Activated T-helper 1 cell treated with anti-CD3 and anti-CD28 coated beads, Interleukin-12 subunit alpha, Interleukin-12 subunit beta, Interleukin-2, Interleukin-4 antibody, amounts not matched to agents 30 ng/mL and 10 ng/mL and 1 ng/mL, durations not matched to agents 14 hours and 24 hours and 36 hours (primary cell): ENCODE data around the gene CCHCR1. TPM values are rescaled to one million over a fixed set of nuclear protein-coding genes. Genes with fewer than 3 reads are reported as not detected.

Experiments used
- DNase-seq: peaks from one replicate; pipeline ENCODE4 v3.0.0; 2021; ENCODE audit warnings: low spot score
- H3K27ac Mint-ChIP-seq: one replicate; pipeline ENCODE4 v1.8.0; 2021; ENCODE audit warnings: mild to moderate bottlenecking, mixed read lengths
- H3K27me3 Mint-ChIP-seq: one replicate; pipeline ENCODE4 v1.8.0; 2022; ENCODE audit warnings: mild to moderate bottlenecking, moderate library complexity, mixed read lengths; ENCODE audit not compliant: insufficient read depth
- H3K36me3 Mint-ChIP-seq: one replicate; pipeline ENCODE4 v1.8.0; 2021; ENCODE audit warnings: low read depth, mixed read lengths
- H3K4me1 Mint-ChIP-seq: one replicate; pipeline ENCODE4 v1.8.0; 2021; ENCODE audit warnings: low read depth, mixed read lengths
- H3K4me3 Mint-ChIP-seq: one replicate; pipeline ENCODE4 v1.8.0; 2021; ENCODE audit warnings: mild to moderate bottlenecking, moderate library complexity, mixed read lengths
- H3K9me3 Mint-ChIP-seq: one replicate; pipeline ENCODE4 v1.8.0; 2021; ENCODE audit warnings: mixed read lengths
- intact Hi-C: fragments of 100-400 bp; cut with micrococcal nuclease; formaldehyde crosslinking; loops from one replicate; pipeline ENCODE4 v1.15.1; 2024
- total RNA-seq: library from RNA; stranded (reverse); gene quantifications from 2 replicates; pipeline ENCODE4 v1.2.3, GENCODE V29; 2022

Gene CCHCR1
- total RNA-seq, 1 donor from 2014 or later = 50.9 TPM

GRCh38 chr6:31149827-31150447, 7.7 kb downstream of the CCHCR1 start:
- H3K9me3 Mint-ChIP-seq = no peaks in the 10 kb centered on the region
- intact Hi-C loops = no loop called here
- no peak overlapping the region for H3K27ac Mint-ChIP-seq
- H3K27me3 Mint-ChIP-seq = no peaks in the 10 kb centered on the region
- no peak overlapping the region for H3K4me3 Mint-ChIP-seq
- DNase-seq = no peak
- no peaks in the 10 kb centered on the region for H3K4me1 Mint-ChIP-seq
- H3K36me3 Mint-ChIP-seq = peaks cover 21% of the 10 kb centered on the region

- Mint-ChIP-seq H3K4me1 (no peaks in the 10 kb centered on the region), H3K4me3 (no peak overlapping the region), H3K36me3 (peaks cover 3% of the 10 kb centered on the region), H3K9me3 (no peaks in the 10 kb centered on the region), H3K27me3 (no peaks in the 10 kb centered on the region), H3K27ac (no peak overlapping the region)
- intact Hi-C loops = no loop called here
- no peak for DNase-seq
Observed at GRCh38 chr6:31145386-31145785, 12.2 kb downstream of the CCHCR1 start.

- Mint-ChIP-seq H3K4me1 (no peaks in the 10 kb centered on the region), H3K4me3 (no peak overlapping the region), H3K27me3 (no peaks in the 10 kb centered on the region), H3K27ac (no peak overlapping the region), H3K9me3 (no peaks in the 10 kb centered on the region), H3K36me3 (peaks cover 3% of the 10 kb centered on the region)
- intact Hi-C loops = no loop called here
- DNase-seq = no peak
Observed at GRCh38 chr6:31144970-31145340, 12.6 kb downstream of the CCHCR1 start.

GRCh38 chr6:31144296-31144969, 13.2 kb downstream of the CCHCR1 start:
- Mint-ChIP-seq H3K36me3 (peaks cover 1% of the 10 kb centered on the region), H3K4me1 (no peaks in the 10 kb centered on the region), H3K27ac (no peak overlapping the region), H3K27me3 (no peaks in the 10 kb centered on the region), H3K4me3 (no peak overlapping the region), H3K9me3 (no peaks in the 10 kb centered on the region)
- intact Hi-C loops = no loop called here
- no peak for DNase-seq

GRCh38 chr6:31143148-31143547, 14.5 kb downstream of the CCHCR1 start:
- intact Hi-C loops = no loop called here
- H3K4me3 Mint-ChIP-seq = no peak overlapping the region
- DNase-seq = no peak
- H3K4me1 Mint-ChIP-seq = no peaks in the 10 kb centered on the region
- H3K9me3 Mint-ChIP-seq = no peaks in the 10 kb centered on the region
- H3K27ac Mint-ChIP-seq = no peak overlapping the region
- peaks cover 3% of the 10 kb centered on the region for H3K27me3 Mint-ChIP-seq
- peaks cover 1% of the 10 kb centered on the region for H3K36me3 Mint-ChIP-seq

GRCh38 chr6:31142361-31142761, 15.2 kb downstream of the CCHCR1 start:
- intact Hi-C loops = no loop called here
- Mint-ChIP-seq H3K27ac (no peak overlapping the region), H3K36me3 (peaks cover 1% of the 10 kb centered on the region), H3K27me3 (peaks cover 3% of the 10 kb centered on the region), H3K4me1 (peaks cover 6% of the 10 kb centered on the region), H3K9me3 (no peaks in the 10 kb centered on the region), H3K4me3 (no peak overlapping the region)
- DNase-seq = no peak

- H3K4me1 Mint-ChIP-seq = peaks cover 8% of the 10 kb centered on the region
- H3K27me3 Mint-ChIP-seq = peaks cover 3% of the 10 kb centered on the region
- H3K4me3 Mint-ChIP-seq = no peak overlapping the region
- H3K9me3 Mint-ChIP-seq = no peaks in the 10 kb centered on the region
- H3K27ac Mint-ChIP-seq = no peak overlapping the region
- H3K36me3 Mint-ChIP-seq = no peaks in the 10 kb centered on the region
- DNase-seq = no peak
- intact Hi-C loops = no loop called here
Observed at GRCh38 chr6:31140643-31141042, 17.0 kb downstream of the CCHCR1 start.

GRCh38 chr6:31139599-31139998, 18.0 kb downstream of the CCHCR1 start:
- DNase-seq = no peak
- intact Hi-C loops = no loop called here
- Mint-ChIP-seq H3K27ac (no peak overlapping the region), H3K9me3 (no peaks in the 10 kb centered on the region), H3K4me1 (peaks cover 8% of the 10 kb centered on the region), H3K36me3 (no peaks in the 10 kb centered on the region), H3K27me3 (peaks cover 3% of the 10 kb centered on the region), H3K4me3 (no peak overlapping the region)

GRCh38 chr6:31138982-31139381, 18.6 kb downstream of the CCHCR1 start, which contains the start of gene PSORS1C2:
PSORS1C2 (minus strand) TSS chr6:31139066; CDS start chr6:31139026, 40 bp downstream.
- Mint-ChIP-seq H3K27ac (no peak within 1 kb of the TSS), H3K27me3 (peaks cover 3% of the 10 kb centered on the region), H3K4me3 (no peak within 1 kb of the TSS), H3K4me1 (peaks cover 8% of the 10 kb centered on the region), H3K9me3 (no peaks in the 10 kb centered on the region), H3K36me3 (no peaks in the 10 kb centered on the region)
- intact Hi-C loops = no loop called here
- DNase-seq = no peak

GRCh38 chr6:31135710-31136109, 21.9 kb downstream of the CCHCR1 start:
- Mint-ChIP-seq H3K4me3 (no peak overlapping the region), H3K9me3 (no peaks in the 10 kb centered on the region), H3K27me3 (peaks cover 6% of the 10 kb centered on the region), H3K36me3 (no peaks in the 10 kb centered on the region), H3K27ac (no peak overlapping the region), H3K4me1 (peaks cover 8% of the 10 kb centered on the region)
- DNase-seq = no peak
- intact Hi-C loops = no loop called here

GRCh38 chr6:31132806-31133205, 24.8 kb downstream of the CCHCR1 start:
- Mint-ChIP-seq H3K36me3 (no peaks in the 10 kb centered on the region), H3K27me3 (peaks cover 15% of the 10 kb centered on the region), H3K9me3 (no peaks in the 10 kb centered on the region), H3K4me3 (no peak overlapping the region), H3K27ac (no peak overlapping the region), H3K4me1 (peaks cover 13% of the 10 kb centered on the region)
- no peak for DNase-seq
- intact Hi-C loops = no loop called here

GRCh38 chr6:31131595-31131994, 26.0 kb downstream of the CCHCR1 start:
- no peaks in the 10 kb centered on the region for H3K36me3 Mint-ChIP-seq
- H3K4me3 Mint-ChIP-seq = no peak overlapping the region
- H3K9me3 Mint-ChIP-seq = no peaks in the 10 kb centered on the region
- H3K4me1 Mint-ChIP-seq = peaks cover 7% of the 10 kb centered on the region
- no peak for DNase-seq
- no peak overlapping the region for H3K27ac Mint-ChIP-seq
- H3K27me3 Mint-ChIP-seq = peaks cover 17% of the 10 kb centered on the region
- intact Hi-C loops = no loop called here

GRCh38 chr6:31130751-31131150, 26.9 kb downstream of the CCHCR1 start:
- intact Hi-C loops = no loop called here
- H3K9me3 Mint-ChIP-seq = no peaks in the 10 kb centered on the region
- no peak for DNase-seq
- H3K36me3 Mint-ChIP-seq = no peaks in the 10 kb centered on the region
- peaks cover 7% of the 10 kb centered on the region for H3K4me1 Mint-ChIP-seq
- H3K27ac Mint-ChIP-seq = no peak overlapping the region
- H3K4me3 Mint-ChIP-seq = no peak overlapping the region
- H3K27me3 Mint-ChIP-seq = peaks cover 19% of the 10 kb centered on the region
